KG1 (cell line): ENCODE data around the gene RUNX3.

ENCODE experiments used
- DNase-seq: peaks from one replicate; lab custom pipeline; 2025; lab: John Stamatoyannopoulos, UW

RUNX3 gene

DNA sequence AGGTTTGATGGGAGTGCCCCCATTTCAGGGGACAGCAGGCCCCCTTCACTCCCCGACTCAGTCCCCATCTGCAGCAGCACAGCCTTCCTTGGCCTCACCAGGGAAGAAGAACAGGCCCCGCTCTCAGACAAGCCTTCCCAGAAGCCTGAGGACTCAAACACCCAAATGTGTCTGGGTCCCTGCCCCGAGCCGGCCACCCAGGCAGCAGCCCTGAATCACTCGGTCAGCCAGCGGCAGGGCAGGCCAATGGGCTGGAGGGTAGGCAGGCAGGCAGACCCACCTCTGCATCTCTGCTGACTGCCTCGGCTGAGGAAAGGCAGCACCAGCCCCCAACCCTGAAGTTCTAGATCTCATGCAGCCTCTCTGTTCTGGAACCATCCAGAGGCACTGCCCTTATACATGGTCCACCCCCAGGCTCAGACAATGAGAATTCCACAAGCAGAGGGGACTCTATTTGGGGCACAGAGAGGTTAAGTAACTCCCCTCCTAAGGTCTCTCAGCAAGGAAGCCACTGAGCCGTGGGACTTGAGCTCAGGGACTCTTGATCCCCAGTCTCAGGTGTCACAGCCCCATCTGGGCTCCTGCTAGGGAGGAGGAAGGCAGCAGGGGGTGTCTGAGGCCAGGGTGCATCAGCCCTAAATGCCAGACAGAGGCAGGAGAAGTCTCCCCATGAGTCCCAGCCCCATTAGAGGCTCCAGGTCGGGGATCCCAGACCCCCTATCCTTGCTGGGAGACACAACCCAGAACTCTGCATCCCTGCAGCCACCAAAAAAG is 33.2 kb upstream of the RUNX3 start:
- DNase-seq: no peak

DNA sequence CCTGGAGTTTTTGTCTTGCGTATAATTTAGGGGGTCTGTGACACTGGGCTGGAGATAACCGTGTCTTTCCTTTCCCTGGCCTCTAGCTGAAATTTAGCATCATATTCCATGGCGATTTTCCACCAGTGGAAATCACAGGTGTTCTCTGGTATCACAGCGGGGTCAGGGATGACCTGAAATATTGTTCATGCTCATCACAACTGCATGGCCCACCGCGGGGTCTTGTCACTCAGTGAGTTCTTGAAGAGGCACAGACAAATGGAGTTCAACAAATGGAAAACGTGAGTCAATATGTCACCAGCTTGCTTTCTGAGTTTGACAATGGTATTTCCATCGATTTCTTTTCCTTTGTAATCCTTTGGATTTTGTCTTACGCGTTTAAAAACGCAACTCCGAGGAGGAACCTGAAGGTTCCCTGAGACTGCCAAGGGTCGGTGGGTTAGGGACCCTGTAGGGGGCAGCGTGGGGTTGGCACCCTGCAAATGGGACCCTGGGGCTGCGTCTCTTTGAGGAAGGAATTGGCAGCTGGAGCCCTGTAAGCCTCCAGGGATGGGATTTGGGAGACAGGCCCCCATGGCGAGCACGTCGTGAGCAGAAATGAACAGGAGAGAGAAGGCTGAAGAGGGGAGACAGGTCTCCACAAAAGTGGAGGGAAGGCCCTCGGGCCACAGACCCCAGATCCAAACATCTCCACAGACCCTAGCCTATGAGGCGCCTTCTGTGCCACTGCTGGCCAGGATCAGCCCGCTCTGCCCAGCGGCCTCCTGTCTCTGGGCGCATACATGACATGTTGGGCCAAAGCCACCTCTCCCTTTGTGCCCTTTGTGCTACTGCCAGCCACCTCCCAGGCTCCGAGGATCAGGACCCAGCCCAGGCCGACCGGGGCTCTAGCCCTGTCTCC is 32.1 kb upstream of the RUNX3 start:
- no peak for DNase-seq

DNA sequence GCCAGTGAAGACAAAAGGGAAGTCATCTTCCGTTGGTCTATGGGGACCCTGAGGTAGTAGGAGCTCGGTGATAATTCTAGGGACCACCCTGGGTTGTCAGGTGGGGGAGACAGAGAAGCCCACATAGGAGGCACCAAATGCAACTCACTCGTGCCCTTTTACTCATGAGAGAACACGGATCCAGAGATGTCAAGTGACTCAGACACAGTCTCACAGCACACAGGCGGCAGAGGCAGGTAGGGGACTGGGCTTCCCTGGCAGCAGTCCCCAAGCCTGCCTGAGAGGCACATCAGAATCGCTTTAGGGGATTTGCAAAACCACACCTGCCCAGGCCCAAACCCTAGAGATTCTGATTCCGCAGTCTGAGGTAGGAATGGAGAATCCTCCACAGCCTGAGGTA is 31.3 kb upstream of the RUNX3 start:
- no peak for DNase-seq

DNA sequence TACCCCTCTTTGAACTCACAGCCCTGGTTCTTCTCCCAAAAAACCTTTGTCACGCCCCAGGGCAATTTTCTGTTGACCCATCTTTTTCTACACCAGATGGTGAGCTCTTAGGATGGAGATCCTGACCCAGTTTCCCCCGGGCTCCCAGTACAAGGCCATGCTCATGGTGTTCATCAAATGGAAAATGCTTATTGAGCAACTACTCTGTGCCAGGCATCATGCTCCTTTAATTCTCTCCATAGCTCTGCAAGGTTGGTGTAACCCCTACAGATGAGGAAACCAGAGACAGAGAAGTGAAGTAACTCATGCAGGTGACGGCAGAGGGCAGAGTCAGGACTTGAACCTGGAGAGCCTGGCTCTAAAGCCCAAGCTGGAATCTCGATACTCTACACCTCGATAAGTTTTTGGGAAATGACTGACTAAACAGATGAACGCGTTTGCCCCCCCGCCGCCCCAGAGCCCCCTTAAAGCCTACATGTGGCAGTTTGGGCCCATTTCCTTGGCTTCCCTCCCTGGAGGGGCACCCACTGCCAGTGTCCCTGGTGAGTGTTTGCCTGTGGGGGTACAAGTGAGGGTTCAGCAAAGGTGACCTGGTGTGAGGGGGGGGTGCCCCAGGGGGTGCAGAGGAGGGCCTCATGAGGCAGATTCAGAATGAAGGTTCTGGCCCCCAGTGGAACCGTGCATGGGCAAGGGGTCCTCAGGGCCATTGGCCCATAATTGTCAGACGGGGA is 30.2 kb upstream of the RUNX3 start:
- DNase-seq: no peak

DNA sequence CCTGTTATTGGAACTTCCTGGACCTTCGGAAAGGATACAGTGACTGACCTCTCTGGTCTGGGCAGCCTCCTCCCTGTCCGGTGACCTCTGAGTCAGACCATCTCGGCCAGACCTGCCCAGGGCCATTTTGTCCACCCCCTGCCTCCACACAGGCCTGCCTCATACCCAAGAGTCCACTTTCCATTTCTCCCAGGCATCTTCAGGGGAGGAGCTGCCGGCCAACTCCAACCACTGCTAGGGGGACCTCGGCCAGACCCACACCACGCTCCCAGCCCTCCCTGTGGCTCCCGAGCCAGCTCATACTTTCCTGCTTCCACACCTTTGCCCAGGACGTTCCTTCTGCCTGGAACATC is 29.5 kb upstream of the RUNX3 start:
- no peak for DNase-seq

DNA sequence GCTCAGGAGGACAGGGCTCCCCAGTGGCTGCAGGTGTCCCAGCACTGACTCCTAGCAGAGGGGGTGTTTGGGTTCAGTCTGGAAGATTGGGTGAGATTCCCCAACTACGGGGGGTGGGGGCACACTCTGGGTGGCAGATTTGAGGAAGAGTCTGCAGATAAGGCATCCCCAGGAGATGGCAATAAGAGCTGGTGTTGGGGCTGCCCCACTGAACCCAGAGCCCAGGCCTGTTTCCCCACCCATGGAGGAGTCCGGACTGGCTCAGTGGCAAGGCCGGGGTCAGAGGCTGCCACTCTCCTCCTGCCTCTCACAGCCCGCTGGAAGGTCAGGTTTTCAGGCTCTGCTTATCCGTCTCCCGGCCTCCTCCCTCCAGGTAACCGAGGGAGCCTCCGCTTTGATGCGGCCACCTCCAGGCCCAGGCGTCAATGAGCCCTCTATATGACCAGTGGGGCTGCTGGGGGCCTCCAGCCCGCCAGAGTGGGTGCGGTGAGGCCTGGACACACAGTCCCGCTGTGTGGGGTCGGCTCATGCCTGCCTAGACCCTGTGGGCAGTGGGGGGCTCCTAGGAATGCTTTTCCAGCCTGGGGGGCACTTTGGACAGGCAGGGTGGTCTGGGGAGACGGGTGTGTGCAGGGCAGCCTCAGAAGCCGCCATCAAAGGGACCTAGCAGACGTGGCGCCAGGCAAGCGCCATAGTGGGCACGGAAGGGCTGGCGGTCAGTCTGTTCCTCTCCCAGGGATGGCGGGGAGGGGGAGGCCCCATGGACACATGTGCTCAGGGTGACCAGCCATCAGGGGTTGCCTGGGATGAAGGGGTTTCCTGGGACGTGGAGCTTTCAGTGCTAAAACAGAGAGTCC is 28.9 kb upstream of the RUNX3 start:
- no peak for DNase-seq

DNA sequence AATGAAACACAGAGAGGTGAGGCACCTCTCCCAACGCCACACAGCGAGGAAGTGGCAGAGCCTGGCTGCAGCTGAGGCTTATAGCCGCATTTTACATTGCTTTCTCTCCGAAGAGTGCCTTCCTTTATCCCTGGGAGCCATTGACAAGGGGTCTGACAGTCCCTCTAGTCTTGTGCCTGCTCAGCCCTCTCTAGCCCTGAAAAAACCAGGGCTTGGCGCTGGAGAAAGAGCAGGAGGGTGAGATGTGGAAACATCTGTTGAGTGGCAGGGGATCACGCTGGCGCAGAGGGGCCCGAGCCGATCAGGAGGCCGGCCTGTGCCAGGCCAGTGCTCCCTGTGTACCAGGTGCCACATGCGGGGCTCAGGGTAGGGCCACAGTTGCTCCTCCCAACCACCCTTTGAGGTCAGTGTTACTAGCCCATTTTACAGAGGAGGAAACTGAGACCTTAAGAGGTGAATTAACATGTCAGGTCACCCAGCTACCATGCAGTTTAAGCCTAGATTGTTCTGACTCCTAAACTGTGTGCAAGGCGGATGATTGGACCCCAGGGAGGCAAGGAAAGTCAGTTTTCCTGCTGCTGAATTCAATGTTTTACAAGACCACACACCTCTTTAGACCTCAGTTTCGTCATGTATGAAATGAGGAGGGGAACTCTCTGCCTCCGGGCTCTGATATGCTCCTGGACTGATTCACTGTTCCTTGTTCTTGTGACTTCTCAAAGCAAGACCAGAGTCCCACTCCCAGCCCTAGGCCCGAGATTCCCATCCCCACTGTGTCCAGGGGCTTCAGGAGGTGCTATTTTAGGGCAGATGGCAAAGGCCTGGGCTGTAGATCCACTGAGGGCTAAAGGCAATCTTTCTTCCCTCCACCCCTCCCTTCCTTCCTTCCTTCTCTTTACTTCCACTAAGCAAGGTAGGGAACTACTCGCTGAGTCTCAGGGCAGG is 28.0 kb upstream of the RUNX3 start:
- no peak for DNase-seq

DNA sequence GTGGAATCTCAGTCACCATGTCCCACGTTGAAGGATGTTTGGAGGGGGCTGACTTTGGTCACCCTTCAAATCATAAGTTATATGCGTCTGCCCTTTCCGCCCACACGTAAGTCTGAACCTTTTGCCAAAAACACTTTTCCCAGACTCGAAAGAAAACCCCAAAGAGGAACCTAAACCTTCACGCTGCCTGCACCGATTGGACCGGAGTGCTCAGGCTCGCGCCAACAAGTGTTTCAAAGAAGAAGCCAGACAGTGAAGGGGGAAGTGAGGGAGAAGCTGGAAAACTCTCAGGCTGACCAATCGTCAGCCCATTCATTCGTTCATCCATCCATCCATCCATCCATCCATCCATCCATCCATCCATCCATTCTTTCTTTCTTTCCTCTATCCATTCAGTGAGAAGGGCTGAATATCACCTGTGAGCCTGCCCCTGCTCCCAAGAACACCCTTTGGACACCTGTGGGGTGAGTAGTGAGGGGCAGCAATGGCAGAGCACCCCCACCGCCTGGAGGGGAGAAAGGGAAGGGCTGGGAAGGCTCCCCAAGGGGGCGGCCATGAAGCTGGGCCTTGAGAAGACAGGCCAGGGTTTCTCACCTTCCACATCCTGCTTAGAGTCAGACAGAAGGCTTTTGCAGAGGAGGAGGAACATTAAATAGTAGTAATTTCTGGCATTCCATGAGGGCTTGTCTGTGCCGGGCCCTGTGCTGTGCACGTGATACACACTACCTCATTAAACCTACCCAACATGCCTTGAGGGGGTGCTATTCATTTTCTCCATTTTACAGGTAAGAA is 27.1 kb upstream of the RUNX3 start:
- no peak for DNase-seq

DNA sequence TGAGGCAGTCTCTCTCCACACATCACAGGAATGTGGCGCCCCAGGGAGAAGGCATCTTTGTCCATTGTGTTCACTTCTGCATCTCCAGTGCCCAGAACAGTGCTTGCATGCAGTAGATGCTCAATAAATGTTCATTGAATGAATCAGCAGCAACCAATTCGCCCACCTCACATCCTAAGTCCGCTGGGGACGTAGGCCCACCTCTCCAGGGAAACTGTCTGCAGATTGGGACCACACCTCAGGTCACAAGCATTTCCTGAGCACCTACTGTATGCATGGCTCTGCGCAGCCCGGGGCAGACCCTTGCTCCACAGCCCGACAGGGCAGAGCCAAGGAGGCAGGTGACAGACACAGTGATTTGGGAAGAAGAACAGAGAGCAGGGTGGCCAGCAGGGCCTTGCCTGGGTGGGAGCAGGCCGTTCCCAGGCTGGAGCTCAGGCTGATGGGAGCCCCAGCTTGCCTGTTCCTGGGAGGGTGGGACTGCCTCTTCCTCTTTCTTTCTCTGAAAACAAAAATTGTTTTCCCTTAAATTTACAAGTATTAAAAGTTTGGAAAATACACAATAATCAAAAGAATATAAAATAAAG is 25.8 kb upstream of the RUNX3 start:
- no peak for DNase-seq

DNA sequence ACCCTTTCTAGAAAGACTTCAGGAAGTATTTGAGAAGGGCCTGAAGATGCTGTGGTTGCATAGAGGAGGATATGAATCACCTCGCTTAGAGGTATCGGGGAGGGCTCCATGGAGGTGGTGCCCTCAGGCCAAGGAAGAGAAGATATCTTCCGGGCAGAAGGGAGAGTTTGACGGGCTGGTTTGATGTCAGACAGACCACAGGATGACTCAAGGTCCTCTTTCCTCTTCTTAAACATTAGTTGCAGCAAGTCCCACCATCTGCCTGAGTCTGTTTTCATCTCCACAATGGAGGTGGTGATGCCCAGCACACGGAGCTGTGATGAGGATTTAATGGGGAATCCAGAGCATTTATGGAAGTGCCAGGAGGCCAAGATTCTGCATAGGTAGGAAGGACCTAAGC is 25.1 kb upstream of the RUNX3 start:
- DNase-seq: peak; percentile 47

DNA sequence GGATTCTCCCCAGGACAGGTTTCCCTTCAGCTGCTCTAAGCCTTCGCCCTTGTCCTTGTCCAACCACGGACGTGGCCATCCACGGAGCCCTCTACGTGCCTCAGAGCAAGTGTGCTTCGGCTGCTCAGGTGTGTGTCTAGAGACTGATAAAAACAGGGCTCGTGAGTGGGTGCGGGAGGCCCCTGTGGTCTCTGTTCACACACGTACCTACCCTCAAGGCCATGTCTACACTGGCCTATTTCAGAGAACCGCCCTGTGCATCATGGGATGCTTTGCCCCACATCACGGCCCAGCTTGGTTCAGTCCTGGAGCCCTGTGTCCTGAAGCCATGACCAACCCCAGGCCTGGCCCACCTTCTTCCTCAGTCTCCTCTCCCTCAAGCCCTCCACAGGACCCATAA is 24.6 kb upstream of the RUNX3 start:
- DNase-seq: no peak

DNA sequence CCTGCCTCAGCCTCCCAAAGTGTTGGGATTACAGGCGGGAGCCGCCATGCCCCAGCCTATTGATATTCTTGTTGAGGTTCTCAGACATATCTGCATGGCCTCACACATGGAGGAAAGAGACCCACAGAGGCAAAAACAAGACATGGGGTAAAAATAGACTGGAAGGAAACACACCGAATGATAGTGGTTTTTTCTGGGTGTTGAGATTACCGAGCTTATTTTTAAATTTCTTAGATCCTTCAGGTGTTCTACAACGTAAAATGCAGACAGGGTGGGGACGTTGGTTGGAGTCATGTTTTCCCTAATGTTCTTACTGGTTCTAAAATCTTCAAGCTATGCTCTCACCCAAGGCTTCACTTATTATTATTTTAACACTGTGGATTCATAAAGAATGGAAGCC is 23.9 kb upstream of the RUNX3 start:
- DNase-seq: no peak

DNA sequence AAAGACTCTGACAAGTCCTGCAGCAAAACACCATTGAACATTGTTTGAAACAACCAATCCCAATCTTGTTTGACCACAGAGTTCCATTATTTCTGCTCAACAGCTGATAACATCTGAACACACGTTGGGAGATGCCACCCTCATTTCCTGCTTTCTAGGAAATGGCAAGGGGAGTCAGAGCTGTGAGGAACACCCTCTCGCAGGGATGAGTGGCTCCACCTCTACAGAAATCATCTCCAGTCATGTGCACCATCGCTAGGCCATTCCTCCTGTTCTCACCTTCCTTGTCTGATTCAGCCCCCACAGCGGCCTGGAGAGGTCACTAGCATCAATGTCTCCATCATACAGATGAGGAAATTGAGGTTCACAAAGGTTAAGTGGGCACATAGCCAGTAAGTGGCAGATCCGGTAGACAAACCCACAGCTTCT is 22.4 kb upstream of the RUNX3 start:
- peak; percentile 70 for DNase-seq

DNA sequence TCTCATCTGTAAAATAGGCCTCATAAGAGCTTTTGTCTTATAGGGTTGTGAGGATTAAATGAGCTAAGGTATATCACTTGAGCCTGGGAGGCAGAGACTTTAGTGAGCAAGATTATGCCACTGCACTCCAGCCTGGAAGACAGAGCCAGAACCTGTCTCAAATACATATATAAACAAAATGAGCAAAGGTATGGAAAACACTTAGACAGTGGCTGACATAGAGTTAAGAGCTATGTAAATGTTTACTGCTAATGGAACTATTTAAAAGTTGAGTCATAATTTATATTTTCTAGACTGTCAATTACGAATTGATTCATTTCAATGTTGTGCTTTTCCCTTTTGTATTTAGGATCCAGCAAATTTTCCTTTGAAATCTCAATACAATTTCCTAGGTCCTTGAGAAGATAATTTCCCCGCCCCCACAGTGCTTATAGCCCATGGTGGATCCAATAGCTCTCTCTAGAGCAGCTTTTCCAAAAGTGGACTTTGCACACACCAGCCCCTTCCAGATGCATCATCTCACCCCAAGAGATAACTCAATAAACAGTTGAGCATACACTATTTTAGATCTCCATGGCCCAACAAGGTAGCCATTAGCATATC is 21.8 kb upstream of the RUNX3 start:
- DNase-seq: no peak

DNA sequence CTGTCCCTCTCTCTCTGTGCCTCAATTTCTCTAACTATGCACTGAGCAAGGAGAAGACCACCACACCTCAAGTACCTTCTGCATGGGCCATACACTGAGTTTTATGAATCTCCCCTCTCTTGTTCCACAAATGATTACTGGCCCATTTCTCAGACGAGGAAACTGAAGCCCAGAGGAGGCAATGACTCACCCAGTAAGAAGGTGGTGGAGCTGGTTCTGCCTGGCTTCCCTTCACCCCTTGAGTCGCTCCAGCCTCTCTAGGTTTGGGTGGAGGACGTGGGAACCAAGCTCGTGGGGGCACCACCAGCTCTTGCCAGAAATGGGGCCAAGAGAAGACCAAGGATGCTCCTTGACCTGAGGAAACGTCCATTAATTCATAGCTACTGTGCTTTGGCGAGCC is 21.3 kb upstream of the RUNX3 start:
- DNase-seq: no peak

DNA sequence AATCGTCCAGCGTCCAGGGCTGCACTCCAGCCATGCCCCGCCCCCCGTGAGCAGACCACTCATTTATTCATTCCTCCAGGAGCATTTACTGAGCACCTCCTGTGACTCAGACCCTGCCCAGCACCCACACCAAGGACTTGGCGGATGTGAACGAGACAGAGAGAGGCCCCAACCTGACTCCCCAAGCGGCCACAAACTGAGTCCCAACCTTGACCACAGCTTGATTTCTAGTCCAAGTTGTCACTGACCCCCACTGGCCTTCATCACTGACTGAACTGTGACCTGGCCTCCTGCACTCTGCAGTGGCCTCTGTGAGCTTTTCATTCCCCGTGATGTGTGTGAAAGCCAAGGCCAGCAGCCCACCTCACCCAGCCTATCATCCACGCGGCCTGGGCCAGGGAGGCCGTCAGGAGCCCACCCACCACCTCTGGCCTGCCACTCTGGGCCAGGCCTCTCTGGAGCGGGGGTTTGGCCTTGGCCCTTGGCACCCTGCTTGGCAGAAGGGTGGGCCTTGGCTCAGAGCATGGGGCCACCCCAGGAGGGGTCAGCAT is 19.3 kb upstream of the RUNX3 start:
- no peak for DNase-seq

DNA sequence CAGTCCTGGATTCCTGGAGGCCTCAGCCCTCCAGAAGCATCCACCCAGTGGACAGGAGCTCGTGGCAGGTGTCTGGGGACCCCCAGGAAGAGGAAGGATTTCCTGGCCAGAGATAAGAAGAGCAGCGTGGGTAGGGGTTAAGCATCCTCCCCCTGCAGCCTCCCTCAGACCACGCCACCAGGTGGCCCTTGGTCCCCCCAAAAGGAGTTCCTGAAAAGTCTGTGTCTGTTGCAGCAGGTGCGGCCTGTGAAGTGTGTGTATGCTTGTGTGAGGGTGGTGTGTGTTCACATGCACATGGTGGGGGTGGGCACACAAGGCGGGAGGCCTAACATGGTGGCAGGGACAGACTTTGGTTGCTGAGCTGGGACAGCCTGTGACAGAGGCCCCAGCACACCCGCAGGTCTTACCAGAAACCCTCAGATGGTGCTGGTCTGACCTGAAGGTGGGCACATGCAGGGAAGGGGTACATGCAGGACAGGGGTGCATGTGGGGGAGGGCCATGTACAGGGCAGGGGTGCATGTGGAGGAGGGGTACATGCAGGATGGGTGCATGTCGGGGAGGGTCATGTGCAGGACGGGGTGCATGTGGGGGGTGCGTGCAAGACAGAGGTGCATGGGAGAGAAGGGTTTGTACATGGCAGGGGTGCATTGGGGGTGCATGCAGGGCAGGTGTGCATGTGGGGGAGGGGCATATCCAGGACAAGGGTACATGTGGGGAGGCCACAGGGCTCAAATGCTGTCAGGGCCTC is 18.2 kb upstream of the RUNX3 start:
- DNase-seq: no peak
